GM18517 (cell line): Measurements from ENCODE around the gene ARL4D.
"Not testable (repeated sequence)": the region's sequence is repeated elsewhere in the genome, so short reads cannot be mapped to it uniquely, and the experiment has no call there.

ENCODE experiments used
- ATAC-seq: cut with Tn5 transposase; IDR thresholded peaks from one replicate; pipeline ENCODE4 v1.9.1; 2021; ENCODE audit warnings: mild to moderate bottlenecking, moderate library complexity; ENCODE audit not compliant: unreplicated experiment

The ARL4D gene

DNA sequence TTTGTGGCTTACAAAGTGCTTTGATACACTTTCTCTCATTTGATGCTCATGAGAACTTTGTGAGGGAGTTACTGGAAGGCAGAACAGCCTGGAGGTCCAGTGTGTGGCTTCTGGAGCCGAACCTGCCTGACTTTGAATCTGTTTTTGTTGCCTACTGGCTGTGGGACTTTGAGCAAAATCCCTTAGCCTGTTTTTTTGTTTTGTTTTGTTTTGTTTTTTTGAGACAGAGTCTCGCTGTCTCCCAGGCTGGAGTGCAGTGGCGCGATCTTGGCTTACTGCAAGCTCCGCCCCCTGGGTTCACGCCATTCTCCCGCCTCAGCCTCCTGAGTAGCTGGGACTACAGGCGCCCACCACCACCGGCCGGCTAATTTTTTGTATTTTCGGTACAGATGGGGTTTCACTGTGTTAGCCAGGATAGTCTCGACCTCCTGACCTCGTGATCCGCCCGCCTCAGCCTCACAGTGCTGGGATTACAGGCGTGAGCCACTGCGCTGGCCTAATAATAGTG, 20.6 kb downstream of the ARL4D start:
- ATAC-seq: not testable (repeated sequence)

DNA sequence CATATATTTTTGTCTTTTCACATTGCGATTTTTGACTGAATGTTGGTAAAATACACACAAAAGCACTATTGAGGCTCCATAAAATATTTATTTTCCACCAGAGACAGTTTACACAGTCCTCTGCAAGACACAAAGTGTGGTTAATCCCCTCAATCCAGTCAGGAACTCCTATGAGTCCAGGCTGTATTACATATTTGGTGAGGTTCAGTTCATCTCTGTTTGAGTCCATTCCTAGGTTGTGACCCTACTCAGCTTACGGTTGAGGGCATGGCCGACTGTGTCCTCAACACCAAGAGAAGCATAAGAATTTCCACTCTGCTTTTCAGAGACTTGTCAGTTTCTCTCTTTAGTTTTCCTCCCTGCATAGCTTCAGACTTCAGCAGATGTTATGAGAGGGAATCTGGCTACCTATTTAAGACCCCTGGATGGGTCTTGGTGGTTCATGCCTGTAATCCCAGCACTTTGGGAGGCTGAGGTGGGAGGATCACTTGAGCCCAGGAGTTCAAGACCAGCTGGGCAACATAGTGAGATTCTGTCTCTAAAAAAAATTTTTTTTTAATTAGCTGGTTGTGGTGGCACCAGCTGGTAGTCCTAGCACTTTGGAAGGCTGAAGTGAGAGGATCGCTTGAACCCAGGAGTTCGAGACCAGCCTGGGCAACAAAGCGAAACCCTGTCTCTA, 25.1 kb downstream of the ARL4D start:
- ATAC-seq: no peak

DNA sequence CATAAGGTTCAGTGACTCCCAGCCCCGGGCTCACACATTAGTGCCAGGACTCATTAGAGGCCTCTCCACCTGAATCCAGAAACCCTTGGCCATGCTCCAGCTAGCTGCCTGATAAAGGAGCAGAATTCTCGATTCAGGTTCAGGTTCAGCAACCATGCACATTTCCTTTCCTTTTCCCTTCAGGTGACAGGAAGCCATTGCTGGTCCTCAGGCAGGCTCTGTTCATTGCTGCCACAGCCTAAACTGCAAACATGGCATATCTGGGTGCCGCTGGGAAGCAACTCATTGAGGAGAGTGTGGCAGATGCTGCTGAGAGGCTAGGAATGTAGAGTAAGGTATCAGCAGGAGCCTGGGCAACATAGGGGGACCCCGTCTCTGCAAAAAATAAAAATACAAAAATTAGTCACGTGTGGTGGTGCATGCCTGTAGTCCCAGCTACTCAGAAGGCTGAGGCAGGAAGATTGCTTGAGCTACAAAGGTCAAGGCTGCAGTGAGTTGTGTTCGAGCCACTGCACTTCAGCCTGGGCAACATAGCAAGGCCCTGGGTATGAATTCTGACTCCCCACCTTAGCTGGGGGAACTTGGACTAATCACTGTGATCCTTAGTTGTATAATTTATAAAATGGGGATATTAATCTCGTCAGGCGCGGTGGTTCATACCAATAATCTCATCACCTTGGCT, 28.7 kb downstream of the ARL4D start:
- ATAC-seq: no peak

DNA sequence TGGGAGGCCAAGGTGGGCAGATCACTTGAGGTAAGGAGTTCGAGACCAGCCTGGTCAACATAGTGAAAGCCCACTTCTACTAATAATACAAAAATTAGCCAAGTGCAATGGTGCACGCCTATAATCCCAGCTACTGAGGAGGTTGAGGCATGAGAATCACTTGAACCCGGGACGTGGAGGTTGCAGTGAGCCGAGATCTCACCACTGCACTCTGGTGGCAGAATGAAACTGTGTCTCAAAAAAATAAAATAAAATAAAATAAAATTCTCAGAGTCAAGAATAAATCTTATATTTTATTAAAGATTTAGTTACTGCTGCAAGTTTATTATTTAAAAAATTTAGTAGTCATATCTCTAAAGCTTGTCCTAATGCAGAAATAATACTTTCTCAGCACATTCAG, 29.7 kb downstream of the ARL4D start:
- ATAC-seq: no peak

DNA sequence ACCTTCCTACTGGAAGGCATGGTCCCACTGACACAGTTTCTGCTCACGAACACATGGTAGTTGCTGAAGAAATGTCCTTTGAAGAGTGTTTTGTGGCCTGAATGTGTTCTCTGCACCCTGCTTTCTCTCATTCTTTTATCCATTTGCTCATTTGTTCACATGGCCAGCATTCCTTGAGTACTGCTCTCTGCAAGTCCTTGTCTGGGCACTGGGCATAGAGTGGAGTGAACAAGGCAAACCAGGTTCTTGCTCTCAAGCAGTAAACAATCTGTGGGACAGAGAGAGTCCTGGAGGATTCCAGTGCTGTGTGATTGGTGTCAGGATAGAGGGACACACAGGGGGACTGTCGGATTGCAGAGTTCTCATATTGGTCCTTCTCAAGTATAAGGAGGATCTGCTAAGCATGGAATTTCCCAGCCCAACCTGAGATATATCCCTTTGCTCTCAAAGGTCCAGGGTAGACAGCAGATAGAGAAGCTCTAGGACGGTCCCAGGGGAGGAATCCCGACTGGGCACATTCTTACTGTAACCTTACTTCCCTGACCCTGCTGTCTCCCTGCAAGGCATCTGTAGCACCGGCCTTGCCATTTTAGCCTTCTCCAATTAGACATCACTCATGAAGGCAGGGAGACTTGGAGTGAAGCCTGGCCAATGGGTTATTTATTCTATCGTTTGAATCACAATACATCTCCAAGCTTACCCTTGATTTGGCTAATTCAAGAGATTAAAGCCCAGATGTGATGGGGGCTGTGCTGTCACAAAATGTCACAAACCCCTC, 32.3 kb downstream of the ARL4D start:
- ATAC-seq: no peak

DNA sequence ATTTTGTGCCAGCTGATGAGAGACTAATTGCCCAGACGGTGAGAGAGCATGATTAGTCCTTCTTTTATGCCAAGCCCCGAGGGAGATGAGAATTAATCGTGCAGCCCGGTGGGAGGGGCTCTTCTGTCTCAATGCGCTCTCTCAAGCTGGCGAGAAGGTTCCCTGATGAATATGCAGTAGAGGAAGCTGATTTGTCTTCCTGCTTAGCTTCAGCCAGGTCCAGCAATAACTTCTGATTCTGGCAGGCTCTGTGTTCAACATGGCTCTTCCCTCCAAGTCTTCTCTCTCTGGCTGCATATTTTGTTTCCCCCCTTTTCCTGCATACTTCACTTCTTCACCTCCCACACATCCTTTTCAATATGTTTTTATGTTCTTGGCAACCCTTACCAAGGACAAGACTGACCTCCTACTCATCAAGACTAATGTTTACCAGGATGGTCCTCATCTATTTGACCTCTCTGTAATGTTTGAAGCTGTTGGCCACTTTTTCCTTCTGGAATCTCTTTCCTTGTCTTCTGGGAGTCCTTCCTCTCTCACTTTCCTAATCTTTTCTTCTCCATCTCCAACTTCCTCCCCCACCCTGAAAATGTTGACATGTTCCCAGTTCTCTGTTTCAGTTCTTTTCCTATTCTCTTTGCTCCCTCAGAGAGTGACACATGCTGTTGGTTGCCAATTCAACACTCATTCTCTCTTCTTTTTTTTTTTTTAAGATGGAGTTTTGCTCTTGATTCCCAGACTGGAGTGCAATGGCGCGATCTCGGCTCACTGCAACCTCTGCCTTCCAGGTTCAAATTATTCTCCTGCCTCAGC, 33.1 kb downstream of the ARL4D start:
- no peak for ATAC-seq

DNA sequence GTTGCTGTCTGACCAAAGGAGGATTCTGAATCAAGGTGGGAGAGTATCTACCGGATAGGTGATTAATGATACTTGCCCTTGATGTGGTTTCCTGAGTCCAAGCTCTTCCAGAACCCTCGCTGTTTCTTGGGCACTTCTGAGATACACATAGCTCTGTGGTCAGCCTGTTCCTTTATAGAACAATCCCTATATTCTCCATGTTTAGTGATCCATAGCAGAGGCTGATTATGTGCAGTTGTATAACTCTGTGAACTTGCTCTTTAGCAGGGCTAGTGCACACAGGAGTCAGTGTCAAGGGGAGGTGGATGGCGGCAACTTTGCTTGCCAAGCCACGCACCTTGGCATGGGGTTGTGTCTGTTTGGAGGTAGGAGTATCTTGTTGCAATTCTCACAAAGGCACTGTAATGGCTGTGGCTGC, 36.1 kb downstream of the ARL4D start:
- no peak for ATAC-seq

DNA sequence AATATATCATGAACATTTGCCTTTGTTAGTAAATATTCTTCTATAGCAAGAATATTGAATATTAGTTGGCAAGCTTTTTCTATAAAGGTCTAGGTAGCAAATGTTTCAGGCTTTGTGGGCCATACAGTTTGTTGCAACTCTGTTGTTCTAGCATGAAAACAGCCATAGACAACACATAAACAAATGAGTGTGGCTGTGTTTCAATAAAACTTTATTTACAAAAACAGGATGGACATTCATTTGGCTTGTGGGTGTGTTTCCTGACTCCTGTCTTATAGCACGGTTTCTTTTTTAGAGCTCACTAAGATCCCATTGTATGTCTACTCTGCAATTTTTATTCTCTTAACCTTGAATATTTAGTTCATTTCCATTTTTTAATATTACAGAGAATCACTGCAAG, 39.0 kb downstream of the ARL4D start:
- no peak for ATAC-seq

DNA sequence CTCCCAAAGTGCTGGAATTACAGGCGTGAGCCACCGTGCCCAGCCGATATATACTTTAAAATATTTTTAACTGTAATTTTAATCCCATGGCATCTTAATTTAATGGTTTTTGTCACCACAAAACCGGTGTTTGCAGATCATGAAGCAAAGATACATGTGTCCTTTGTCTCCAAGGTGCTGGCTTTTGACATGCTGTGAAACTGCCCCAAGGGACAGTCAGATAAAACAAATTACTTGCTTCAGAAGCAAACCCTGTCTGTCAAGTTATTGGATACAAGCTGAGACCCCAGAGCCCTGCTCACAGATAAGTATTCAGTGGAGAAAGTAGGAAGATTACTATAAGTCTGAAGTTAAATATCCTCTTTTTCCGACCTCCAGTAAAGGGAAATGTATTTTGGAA, 39.8 kb downstream of the ARL4D start:
- no peak for ATAC-seq

DNA sequence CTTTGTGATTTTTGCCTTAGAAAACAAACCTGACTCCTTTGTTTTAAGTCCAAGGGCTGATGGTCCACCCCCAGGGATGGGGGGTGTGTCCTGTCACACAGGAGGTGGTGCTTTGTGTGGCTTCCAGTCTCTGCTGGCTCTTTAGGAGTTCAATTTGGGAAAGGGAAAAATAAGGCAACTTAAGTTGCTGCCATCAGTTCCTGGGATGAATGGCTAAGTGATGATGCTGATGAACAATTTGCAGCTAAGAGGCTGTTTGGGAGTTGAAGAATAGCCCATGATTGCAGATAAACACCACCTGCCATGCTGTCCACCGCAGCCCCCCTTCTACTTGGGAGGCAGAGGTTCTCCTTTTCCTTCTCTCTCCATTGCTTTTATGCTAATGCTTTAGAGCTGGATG, 40.2 kb downstream of the ARL4D start:
- no peak for ATAC-seq

DNA sequence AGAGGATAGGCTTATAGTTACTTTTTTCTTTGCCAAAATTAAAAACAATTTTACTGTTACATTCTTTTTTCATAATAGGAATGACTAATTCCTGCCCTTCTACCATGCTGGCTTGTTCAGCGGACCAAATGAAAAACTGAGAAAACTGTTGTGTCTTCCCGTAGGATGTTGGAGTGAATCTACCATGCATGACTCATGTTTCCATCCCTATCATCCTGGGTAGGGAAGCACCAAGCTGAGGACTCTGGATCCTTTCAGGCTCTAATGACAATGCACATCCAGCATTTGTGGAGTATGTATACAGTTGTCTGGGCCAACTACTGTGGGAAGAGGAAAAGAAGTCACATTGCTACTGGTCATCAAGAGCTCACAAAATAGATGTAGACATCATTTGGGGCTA, 43.9 kb downstream of the ARL4D start:
- no peak for ATAC-seq

DNA sequence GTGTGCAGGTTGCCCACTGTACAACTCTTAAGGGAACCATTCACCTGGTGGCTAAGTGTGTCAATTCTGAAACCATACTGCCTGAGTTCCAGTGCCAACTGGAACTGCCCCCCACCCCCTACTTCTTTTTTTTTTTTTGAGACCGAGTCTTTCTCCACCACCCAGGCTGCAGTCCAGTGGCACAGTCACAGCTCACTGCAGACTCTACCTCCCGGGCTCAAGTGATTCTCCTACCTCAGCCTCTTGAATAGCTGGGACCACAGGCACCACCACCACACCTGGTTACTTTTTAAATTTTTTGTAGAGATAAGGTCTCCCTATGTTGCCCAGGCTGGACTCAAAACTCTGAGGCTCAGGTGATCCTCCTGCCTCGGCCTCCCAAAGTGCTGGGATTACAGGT, 44.6 kb downstream of the ARL4D start:
- ATAC-seq: no peak

DNA sequence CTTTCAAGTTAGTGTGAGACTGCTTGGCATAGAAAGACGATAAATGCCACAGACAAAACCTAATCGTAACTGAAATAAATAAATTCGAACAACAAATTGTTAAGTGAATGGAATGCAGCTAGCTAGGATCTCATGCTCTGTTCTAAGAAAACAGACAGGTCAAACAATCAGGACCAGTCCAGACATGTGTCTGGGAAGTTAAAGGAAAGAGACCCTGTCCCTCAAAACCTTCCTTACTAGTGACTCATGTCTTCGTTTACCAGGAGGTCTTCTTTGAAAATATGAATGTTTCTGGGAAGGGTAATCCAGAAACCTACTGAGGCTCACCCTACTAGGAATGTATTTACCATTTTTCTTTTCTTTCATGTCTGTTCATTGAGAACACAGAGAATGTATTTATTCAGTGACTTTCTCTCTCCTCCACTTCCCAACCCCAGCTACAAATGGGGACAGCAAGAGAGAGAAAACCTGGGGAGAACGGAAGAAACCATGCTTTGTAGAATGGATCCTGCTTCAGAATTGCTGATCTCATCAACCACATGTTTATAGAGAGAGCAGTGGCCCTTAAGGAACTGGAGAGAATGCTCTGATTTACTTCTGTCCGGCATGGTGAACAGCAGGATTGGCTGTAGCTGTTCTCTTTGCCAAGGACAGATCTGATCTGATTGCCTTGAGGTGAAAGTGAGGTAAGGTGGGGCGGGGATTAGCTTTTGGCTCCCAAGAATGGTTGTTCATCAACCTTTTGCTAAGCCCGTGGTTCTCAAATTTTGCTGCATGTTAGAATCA, 45.6 kb downstream of the ARL4D start:
- no peak for ATAC-seq

DNA sequence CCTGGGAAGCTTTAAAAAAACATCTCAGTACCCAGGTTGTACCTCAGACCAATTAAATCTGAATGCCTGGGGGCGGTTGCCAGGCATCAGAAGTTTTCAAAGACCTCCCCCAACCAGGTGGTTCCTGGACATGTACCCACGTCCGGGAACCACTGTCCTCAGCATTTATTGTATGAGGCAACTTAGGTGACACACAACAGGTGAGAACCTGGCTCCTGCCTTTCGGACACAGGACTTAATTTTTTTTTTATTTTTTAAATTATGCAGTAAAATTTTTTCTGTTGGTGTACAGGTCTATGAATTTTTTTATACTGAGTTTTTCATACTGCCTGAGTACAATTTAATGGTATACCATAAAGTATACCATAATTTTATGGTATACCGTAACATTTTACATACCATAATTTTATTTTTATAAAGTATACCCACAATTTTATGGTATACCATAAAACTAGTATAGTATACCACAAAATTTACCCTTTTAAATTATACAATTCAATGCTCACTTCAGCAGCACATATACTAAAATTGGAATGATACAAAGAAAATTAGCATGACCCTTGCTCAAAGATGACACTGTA, 46.3 kb downstream of the ARL4D start:
- ATAC-seq: no peak

DNA sequence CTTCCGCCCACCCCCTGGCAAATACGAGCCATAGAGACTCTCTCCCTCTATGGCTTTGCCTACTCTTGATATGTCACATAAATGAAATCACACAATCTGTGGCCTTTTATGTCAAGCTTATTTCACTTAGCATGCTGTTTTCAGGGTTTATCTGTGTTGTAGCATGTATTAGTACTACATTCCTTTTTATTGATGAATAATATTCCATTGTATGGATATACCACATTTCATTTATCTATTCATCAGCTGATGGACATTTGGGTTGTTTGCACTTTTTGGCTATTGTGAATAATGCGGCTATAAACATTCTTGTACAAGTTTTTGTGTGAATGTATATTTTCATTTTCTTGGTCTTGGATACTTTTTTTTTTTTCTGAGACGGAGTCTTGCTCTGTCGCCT, 48.0 kb downstream of the ARL4D start:
- ATAC-seq: no peak

DNA sequence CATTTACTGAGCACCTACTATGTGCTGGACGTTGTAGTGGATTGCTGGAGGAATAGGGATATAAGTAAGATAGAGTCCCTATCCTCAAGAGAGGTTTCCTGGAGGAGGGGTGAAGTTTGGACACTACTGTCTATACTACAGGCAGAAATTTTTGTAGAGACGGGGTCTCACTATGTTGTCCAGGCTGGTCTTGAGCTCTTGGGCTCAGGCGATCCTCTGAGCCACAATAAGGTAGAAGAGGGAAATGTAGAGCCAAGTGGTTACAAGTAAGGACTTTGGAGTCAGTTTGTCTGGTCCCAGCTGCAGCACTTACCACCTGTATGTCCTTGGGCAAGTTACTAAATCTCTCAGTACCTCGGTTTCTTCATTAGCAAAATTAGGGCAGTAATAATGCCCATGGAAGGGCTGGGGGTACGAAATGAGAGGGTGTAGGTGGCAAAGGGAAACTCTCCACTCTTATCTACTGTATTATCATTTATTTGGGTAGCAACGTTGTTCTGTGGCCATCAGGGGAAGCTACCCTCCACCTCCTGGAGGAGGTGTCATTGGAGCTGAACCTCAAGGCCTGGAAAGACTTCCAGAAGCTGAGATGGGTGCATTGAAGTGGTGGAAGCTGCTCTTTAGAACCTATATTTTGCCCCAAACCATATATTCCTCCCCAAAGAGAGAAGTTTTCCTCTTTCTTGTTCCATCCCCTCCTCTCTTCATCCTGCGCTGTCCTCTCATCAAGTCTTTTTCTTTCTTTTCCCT, 50.1 kb downstream of the ARL4D start:
- ATAC-seq: no peak

DNA sequence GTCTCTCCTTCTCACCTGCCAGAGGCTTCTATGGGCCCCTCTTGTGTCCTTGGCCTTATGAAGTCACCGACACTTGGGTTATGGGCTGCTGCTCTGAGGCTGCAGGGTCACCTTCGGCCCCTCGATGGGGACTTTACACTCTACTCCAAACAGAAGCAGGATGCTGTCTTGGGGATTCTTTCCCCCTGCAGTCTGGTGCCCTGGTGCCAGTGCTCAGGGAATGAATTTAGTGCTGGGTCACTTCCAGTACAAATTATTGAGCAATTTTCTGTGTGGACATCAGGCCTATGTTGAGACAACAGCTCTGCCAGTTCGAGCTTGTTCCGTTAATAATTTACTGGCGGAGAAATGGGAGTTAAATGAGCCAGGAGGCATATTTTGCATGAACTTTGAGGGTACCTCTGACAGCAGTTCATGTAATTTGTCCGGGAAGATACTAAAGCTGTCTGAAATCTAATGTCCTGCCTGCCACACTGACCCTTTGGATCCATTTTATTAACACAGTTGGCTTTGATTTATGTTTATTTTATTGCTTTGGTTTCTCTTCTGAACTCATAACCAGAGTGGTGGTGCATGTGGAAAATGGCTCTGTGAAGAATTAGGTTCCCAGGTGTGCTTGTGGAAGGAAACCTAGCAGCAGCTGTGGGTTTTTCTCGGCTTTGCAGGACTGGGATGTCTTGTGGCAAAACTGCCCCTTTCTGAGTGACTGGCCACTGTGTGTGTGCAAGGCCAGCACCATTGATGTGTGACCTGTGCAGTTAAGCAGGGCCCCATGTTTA, 50.9 kb downstream of the ARL4D start:
- no peak for ATAC-seq
